Measurements from ENCODE around the gene SCN5A.

DNA sequence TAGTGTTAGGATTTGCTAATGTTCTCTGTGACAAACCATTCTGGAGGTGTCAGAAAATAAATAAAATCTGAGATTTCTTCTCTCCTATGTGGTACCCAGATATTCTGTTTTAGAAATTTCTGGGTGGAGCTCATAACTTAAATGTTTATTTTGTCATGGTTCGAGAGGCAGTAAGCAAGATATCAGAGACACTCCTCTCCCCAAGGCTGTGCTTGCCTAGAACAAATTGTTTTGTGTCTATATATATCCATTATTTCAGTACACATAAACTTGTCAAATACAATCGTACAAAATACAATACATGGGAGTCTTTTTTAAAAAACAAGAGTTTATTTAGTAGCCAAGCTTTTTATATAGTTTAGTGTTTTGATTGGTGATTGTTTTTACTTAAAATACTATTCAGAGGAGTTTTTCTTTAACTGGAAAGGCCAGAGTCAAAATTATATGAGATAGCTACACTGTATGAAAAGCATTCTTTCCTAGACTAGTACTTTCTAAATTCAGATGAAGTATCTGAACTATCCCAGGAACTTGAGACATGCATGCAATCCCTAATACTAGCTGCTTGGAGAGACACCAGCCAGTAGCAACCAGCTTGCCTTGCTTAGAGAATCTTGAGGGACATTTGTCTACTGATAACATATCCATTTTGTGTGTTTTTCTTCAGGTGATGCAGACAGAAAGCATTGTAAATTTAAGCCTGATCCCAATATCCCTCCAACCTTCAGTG lies 148.6 kb downstream of the SCN5A start:
- TF ChIP-seq EZH2 (IDR thresholded peaks at IDR 0.05; ENCODE audit: insufficient read depth, poor library complexity, severe bottlenecking) (no peak), EZH2phosphoT487 (IDR thresholded peaks at IDR 0.05; ENCODE audit: insufficient read depth, low read depth) (no peak)

Measured in GM23248 (cell line).